GM21723 (cell line): ENCODE results near the gene C1orf198.

Experiments used
- ATAC-seq: cut with Tn5 transposase; IDR thresholded peaks from one replicate; pipeline ENCODE4 v1.9.1; 2021; ENCODE audit warnings: mild to moderate bottlenecking, moderate library complexity; ENCODE audit not compliant: unreplicated experiment

The C1orf198 gene

GRCh38 chr1:230836793-230837192 lies 31.5 kb downstream of the C1orf198 start:
- ATAC-seq = no peak

- ATAC-seq = no peak
Observed at GRCh38 chr1:230836347-230836746, 32.0 kb downstream of the C1orf198 start.

DNA sequence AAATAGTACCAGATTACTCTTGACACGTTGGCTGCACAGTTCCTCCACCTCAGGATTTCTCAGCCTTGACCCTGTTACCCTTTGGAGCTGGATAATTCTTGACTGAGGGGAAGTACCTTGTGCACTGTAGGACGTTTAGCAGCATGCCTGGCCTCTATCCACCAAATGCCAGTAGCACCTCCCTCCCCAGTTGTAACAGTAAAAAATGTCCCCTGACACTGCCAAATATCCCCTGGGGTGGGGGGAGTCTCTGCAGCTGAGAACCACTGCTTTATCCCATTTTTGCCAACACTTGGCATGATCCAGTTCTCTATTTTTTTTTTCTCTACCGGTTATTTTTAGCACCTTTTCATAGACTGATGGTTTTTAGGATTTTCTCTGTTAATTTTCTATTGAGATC lies 34.0 kb downstream of the C1orf198 start:
- no peak for ATAC-seq

GRCh38 chr1:230833511-230833910 lies 34.8 kb downstream of the C1orf198 start:
- no peak for ATAC-seq

GRCh38 chr1:230832476-230832875 lies 35.8 kb downstream of the C1orf198 start:
- no peak for ATAC-seq

- no peak for ATAC-seq
Observed at GRCh38 chr1:230831771-230832170, 36.5 kb downstream of the C1orf198 start.

- no peak for ATAC-seq
Observed at GRCh38 chr1:230828421-230828820, 39.9 kb downstream of the C1orf198 start.

DNA sequence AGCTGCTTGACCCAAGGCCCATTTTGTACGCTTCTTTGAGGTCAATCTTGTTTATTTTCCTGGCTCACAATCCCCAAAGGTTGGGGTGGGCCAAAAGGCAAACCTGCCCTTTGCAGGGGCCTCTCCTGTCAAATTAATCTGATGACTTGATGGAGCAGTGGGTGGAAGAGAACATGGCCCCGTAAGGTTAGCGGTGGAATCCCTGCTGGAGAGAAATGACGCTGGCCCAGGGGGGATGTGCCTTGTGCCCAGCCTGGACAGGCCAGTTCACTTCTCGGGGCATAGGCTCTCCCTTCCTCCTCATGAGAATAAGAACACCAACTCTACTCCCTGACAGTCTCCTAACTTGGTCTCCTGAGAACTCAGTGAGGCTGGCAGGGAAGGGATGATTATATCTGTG lies 40.5 kb downstream of the C1orf198 start:
- ATAC-seq = no peak

- no peak for ATAC-seq
Observed at GRCh38 chr1:230827081-230827681, 41.1 kb downstream of the C1orf198 start.

DNA sequence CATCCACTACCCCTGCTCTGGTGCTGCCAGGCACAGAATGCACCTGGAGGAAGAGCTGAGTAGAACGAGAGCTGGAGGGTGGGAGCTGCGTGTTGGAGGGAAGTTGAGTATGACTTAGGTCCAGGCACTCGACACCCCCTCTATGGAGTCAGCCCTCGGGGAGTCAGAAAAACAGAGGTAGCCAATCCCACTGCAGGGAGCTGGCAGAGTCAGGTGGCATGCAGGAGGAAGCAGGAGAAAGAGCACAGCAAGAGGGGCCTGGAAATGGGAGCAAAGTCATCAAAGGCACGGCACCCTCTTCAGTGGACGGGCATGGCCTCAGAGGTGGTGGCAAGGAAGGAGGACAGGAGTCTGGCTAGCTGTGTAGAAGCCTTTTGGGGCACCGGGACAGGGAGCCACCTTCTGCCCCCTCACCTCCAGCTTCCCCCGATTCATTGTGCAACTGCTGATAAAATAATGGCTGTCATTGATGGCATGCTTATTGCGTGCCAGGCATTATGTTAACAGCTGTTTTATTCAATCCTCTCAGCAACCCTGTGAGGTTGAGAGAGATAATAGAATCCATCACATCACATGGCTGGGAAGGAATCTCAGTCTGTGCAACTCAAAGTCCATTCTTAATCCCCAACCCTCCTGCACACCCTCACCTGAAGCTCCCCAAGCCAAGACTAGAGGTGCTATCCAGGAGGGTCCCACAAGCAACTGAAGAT lies 42.0 kb downstream of the C1orf198 start:
- no peak for ATAC-seq

DNA sequence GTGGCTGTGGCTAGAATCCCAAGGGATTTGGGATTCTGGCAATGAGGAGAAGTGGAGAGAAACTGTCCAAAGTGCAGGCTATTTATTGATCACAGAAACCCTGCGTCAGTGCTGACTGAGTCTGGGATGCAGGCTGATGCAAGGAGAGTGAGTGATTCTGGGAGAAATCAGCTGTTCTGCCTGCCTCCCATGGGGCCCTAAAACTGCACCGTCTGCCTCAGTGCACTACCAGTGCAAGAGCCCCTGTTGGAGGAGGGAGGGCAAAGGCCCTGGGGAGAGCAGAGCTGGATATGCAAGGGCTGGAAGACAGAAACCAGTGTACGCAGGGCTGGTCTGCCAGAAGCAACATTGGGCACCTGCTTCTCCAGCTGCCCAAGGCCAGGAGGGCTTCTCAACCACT lies 42.6 kb downstream of the C1orf198 start:
- no peak for ATAC-seq

- ATAC-seq = no peak
Observed at GRCh38 chr1:230824919-230825721, 43.2 kb downstream of the C1orf198 start.

DNA sequence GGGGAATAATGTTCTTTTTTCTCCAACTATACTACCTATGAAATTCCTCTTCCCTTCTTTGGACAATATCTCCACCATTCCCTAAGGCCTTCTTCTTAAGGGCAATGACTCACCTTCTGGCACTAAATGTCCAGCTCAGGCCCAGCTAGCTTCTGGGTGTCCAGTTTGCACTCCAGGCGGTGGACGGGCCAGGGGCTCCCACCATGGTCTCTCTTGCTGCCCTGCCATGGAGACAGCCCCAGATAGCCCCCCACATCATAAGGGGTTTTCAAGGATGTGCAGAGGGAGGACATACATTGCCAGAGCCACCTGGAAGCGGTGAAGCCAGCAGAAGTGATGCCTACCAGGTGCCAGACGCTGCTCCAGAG lies 43.8 kb downstream of the C1orf198 start:
- ATAC-seq = no peak

DNA sequence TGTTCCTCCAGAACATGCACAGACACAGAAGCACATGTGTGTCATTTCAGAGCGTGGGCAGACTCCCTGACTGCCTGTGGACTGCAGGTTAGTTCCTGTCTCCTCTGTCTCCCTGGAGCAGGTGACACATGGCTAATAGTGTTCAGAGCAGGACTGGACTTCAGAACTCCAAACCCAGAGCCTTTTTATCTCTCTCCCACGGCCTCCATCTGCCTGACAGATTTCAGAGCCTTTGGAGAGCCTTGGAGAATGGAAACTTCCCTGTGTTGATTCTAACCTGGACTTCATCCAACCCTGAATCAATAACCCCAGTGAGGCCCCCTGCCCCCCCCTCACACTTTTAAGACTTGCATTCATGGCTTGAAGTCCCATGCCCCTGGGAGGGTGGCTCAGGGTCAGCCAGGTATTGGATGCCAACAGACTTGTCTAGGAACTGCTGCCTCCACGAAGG lies 44.4 kb downstream of the C1orf198 start:
- no peak for ATAC-seq

DNA sequence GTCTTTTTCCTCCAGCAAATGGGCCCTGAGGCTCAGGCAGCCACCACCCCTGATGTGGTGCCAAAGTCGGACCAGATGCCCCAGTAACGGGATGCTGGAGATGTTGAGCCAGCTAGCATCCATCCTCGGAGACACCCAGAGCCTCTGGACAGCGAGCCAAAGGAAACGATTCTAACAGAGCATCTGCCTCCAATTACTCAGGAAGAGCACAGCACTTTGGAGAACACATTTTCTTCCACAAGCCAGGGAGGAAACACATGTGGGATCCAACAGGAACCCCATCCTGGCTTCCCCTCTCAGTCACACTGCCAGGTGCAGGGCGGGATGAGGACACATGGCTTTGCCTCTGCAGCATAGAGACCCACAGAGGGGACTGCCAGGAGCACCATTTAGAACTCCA lies 44.9 kb downstream of the C1orf198 start:
- no peak for ATAC-seq

DNA sequence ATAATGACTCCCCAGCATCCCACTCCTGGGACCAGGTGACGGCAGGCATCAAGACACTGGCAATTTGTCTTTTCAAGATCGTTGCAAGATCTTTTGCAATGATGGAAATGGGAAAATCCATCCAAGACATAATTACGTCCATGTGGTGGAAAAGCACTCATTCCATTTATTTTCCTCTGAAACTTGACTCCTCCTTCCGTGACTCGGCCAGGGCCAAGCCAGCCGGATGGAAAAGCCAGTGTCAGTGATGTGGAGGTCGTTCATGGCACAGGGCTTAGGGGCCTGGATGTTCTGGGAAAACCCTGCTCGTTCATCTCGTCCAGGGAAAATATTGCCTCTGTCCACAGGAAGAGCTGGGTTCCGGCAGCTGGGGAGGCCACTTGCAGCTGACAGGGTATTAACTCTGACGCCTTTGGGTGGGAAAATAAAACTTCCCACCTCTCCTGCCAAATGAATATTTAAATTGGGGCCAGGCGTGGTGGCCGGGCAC lies 46.2 kb downstream of the C1orf198 start:
- ATAC-seq = no peak

- ATAC-seq = no peak
Observed at GRCh38 chr1:230821346-230821745, 47.0 kb downstream of the C1orf198 start.

- no peak for ATAC-seq
Observed at GRCh38 chr1:230820568-230820967, 47.8 kb downstream of the C1orf198 start.

GRCh38 chr1:230819976-230820375 lies 48.3 kb downstream of the C1orf198 start:
- ATAC-seq = no peak

DNA sequence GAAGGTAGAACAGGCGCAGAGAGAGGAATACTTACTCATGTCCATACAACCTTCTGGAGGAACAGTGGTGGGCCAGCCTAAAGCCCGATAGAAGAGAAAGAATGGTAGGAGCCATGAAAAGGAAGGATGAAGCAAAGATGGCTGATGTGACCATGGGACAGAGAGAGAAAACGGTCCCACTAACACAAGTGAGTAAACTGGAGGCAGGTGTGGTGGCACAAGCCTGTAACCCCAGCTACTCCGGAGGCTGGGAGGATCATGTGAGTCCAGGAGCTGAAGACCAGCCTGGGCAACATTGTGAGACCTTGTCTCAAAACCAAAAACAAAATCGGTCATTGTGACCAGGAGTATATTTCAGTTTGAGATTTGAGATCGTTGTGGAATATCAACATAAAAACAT lies 49.4 kb downstream of the C1orf198 start:
- ATAC-seq = no peak

GRCh38 chr1:230818367-230818766 lies 50.0 kb downstream of the C1orf198 start:
- no peak for ATAC-seq

DNA sequence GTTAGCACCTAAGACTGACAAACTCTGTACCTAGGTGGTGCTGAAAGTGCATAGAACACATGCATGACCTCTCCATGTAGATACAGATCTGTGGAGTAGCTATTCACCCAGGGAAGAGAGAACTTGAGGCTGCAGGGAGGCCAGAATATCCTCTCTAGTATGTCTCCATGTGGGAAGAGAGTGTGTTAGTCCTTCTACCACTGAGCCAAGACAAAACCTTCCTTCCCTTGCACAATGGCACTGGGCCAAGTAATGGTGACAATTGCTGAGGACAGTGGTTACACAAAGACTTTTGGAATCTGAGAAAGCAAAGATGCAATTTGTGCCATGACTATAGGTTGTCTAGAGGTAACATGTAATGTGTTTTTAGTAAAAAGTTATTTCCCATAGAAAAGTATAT lies 52.3 kb downstream of the C1orf198 start:
- no peak for ATAC-seq
